ENCODE results near the gene HES1.
"Not testable (repeated sequence)": the region's sequence is repeated elsewhere in the genome, so short reads cannot be mapped to it uniquely, and the experiment has no call there.

The HES1 gene

GRCh38 chr3:194128919-194129295 lies 7.0 kb upstream of the HES1 start:
- not testable (repeated sequence) for DNase-seq

GRCh38 chr3:194129581-194130133 lies 6.3 kb upstream of the HES1 start:
- DNase-seq: no peak

- DNase-seq: no peak
Measured at GRCh38 chr3:194130188-194130587, 5.8 kb upstream of the HES1 start.

- no peak for DNase-seq
Measured at GRCh38 chr3:194130807-194131589, 5.0 kb upstream of the HES1 start.

- no peak for DNase-seq
Measured at GRCh38 chr3:194132465-194133286, 3.3 kb upstream of the HES1 start.

GRCh38 chr3:194133661-194134230 lies 2.2 kb upstream of the HES1 start:
- no peak for DNase-seq

- DNase-seq: no peak
Measured at GRCh38 chr3:194134231-194134756, 1.7 kb upstream of the HES1 start.

GRCh38 chr3:194134757-194135515 lies 1.0 kb upstream of the HES1 start:
- DNase-seq: no peak

GRCh38 chr3:194135516-194135805 lies 487 bp upstream of the HES1 start:
- no peak for DNase-seq

GRCh38 chr3:194136519-194137007 lies 615 bp downstream of the HES1 start:
- no peak for DNase-seq

GRCh38 chr3:194137008-194137505 lies 1.1 kb downstream of the HES1 start:
- DNase-seq: no peak

- DNase-seq: no peak
Measured at GRCh38 chr3:194137506-194138474, 1.8 kb downstream of the HES1 start.

- DNase-seq: no peak
Measured at GRCh38 chr3:194138732-194139070, 2.8 kb downstream of the HES1 start.

GRCh38 chr3:194139071-194139813 lies 3.3 kb downstream of the HES1 start:
- no peak for DNase-seq

- DNase-seq: no peak
Measured at GRCh38 chr3:194139814-194140391, 4.0 kb downstream of the HES1 start.

GRCh38 chr3:194140520-194141414 lies 4.8 kb downstream of the HES1 start:
- DNase-seq: no peak

GRCh38 chr3:194141415-194142155 lies 5.6 kb downstream of the HES1 start:
- DNase-seq: no peak
